ENCODE measurements around the gene ALDH1A2.

The ALDH1A2 gene

DNA sequence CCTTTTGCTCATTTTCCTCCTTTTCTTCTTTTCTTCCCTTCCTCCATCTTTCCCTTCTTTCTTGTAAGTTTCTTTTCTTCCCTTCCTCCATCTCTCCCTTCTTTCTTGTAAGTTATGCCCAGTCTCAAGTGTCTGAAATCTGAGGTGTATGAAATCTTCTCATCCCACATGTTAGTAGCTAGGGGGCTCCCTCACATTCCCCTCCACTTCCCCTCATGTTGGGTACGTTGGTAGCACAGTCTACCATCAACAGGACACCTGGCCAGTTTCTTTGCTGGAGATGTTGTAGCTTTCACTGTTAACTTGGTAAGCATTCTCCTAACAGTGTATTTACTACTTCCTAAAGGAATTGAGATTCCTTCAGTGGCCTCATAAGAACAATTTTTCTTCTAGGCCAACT lies 133.9 kb downstream of the ALDH1A2 start:
- no peak for DNase-seq

DNA sequence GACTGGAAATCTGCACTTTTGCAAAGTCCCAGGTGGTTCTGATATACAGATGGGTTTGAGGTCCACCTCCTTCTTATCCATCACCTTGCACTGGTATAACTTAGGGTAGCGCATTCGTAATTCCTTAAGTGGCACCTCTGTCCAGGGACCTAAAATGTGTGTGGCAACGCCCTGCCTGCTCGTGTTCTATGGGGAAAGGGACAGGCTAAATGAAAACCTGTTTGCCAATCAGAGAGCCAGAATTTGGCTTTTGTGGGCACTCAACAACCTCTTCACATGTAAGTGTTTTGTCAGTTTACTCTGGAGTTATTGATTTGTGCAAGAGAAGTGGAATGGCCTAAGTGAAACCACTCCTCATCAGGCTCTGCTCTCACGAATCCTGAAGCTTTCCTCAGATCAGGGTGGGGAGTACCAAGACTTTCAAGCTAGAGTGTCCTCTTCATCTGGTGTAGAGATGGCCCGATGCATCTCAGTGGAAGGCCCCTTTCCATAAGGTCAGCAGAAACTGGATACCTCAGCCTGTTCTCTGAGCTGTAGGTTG lies 138.3 kb downstream of the ALDH1A2 start:
- DNase-seq, result peak; percentile 89

DNA sequence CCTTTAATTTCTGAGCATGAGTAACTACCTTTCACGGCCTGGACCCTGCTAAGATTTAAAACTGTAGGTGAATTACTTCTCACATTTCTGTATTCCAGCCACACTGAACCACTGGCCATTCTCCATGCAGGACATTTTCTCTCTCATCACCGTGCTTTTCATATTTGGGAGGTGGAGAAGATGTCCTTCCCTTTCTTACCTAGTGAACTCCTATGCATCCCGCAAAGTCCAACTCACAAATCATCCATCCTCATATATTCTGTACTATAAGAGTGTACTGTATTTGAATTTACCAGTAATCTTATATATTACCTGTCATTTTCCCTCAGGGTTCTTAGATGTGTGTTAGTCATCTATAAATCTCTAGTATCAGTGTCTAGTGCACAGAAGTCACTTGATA lies 139.9 kb downstream of the ALDH1A2 start:
- DNase-seq, result no peak

DNA sequence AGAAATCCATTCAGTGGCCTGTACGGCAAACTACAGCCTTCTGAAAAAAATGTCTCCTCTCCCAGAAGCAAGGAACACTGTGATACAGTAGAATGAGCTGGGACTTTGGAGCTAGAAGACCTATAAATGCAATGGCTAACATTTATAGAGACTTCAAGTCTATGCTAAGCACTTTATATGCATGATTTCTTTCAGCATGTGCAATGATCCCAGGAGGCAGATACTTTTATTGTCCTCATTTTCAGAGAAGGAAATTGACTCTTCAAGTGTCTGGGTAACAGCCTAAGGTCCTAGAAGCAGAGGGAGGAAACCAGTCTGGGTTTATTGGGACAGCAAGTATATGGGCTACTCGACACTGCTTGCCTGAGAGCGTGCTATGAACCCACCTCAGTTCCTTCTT lies 140.9 kb downstream of the ALDH1A2 start:
- peak; percentile 20 for DNase-seq

GRCh38 chr15:57923750-57924149 lies 141.8 kb downstream of the ALDH1A2 start:
- DNase-seq, result no peak

DNA sequence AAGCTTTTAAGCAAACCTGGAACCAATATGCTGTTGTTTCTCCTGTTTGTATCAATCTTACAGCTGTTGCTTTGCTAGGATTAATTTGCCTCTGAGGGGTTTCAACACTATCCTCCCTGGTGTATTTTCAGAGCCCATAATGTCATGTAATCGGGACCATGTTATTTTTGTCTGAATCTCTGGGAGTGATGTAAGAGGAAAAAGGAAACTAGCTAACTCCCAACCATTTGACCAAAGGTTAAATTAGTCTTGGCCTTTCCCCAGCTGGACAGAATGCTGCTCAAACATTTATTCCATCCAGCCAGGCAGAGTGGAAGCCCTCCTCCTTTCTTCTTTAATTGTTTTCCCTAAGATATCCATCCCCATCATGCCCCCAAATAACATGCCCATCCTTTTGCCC lies 142.2 kb downstream of the ALDH1A2 start:
- DNase-seq, result no peak

DNA sequence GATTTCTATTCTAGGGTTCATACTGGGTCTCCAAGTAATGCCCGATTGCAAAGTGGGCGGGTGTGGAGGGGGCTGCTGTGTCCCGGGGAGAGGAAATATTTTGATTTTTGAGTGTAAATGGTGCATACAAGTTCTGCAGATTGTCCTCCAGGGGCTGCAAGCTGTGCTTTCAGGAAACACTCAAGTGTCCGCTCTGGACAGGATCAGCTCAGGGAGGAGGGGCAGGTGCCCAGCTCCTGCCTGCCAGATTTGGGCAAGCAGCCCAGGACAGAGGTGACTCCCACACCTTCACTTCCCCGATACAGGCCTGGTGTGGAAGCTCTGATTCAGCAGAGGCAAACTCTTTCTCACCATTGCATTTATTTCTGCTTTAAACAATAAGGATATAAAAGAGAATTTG lies 142.7 kb downstream of the ALDH1A2 start:
- no peak for DNase-seq

DNA sequence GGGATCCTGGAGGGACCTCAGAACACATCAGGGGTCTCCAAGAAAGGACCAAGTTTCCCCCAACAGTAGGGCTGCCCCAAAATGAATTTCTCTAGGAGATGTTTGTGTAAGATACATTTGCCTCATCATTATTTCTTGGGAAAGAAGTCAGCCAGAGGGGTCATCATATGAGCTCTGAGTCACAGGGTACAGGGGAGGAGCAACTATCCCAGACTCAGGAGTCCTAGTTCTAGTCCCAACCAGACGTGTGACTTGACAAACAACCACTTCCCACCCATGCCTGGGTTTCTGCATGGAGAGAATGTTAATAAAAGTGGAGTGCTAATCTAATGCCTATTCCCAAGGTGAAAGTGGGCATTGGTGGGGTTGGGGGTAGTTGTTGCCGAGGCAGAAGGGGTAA lies 144.1 kb downstream of the ALDH1A2 start:
- no peak for DNase-seq

DNA sequence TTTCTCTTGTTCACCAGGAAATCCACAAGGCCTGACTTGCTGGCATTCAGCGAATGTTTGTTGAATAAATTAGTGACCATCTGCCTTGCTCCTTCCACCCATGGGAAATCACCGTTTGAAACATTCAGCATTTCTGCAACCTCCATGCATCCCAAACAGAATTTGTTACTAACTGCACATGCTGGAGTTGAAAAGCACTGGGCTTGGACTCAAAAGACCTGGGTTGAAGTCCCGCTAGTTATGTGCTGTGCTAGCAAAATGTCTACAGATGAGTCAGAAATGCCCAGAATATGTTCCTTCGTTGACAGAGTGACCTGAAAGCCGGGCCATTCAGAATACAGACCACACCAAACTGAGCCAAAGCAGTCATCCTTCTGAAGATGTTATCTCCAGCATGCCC lies 144.6 kb downstream of the ALDH1A2 start:
- DNase-seq, result no peak

GRCh38 chr15:57919754-57920153 lies 145.8 kb downstream of the ALDH1A2 start:
- DNase-seq, result no peak

GRCh38 chr15:57917998-57918397 lies 147.5 kb downstream of the ALDH1A2 start:
- DNase-seq, result no peak

DNA sequence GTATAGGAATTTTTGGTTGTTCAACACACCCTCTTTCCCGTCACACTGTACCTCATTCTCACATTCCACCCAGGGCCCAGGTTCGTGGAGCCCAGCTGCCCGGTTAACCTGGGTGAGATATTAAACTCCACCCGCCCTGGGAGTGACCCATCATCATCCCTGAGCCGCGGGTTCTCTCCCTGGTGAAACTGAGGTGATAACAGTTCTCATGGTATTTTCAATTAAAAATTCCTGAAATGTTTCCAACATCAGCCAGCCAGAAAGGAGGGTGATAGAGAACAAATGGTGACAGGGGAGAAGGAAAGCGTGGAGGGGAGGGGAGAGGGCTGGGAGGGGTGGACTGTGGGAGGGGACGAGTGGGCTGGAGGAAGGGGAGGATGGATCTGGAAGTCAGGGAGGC lies 148.8 kb downstream of the ALDH1A2 start:
- DNase-seq, result no peak

- no peak for DNase-seq
Observed at GRCh38 chr15:57915827-57916531, 149.5 kb downstream of the ALDH1A2 start.

DNA sequence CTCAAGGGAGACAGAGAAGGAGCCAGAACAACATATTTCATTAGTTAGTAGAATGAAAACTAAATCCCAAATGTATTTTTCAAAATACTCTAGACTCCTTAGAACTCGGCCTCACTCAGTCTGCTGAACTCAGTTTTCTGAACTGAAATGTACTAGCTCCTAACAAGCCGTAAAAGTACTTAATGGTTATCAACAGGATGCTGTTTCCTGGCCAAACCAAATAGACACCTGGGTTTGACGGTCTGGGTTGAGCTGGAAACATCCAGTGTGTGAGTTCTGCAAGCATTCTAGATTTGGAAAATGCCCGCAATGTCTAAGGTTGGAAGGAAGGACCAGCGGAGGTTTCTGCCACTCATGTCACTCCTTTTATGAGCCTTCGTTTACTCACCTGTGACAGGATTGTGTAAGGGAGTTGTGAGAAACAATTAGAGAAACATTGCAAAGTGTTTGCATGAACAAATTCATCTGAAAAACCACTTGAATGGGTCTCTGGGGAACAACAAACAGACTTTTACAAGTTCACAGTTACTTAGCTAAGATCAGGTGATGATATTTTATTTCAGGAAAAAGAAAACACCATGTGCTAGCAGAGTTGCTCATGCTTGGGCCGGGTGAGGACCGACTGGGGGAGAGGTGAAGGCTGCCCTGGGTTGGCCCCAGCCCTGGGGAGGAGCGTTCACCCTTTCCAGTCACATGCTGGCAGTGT lies 151.0 kb downstream of the ALDH1A2 start:
- peak; percentile 3 for DNase-seq

DNA sequence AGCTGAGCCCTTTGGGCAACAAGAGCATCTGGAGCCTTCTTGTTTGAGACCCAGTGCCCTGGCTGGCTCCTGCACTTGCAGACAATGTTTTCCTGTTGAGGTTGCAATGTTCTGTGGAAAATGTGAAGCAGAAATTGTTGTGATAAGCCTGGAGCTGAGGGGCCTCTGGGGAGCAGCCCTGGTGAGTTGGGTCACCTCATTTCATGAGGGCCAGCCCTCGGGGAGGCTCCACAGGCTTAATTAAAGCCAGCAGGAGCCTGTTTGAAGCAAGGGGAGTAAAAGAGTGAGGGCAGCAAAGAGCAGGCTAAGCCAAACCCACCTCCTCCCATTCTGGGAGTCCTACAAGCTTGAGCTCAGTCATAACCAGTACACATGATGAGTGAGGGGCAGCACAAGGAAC lies 154.3 kb downstream of the ALDH1A2 start:
- no peak for DNase-seq

GRCh38 chr15:57910672-57911071 lies 154.8 kb downstream of the ALDH1A2 start:
- DNase-seq, result no peak

DNA sequence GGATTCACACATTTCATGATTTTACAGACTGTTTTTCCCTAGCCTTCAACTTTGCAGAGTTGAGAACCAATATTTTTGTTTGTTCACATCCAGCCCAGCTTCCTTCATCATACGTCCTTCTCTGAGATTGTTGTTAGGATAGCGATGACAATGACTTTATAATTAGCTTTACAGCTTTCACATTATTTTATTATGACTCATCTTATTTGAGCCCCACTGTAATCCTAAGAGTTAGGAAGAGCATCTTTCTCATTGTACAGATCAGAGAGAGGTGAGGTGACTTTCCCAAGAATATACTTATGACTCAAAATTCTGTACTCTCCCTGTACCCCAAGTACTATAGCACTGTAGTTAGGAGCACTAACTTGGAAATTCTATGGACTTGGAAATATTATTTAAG lies 156.1 kb downstream of the ALDH1A2 start:
- no peak for DNase-seq

GRCh38 chr15:57903626-57904025 lies 161.9 kb downstream of the ALDH1A2 start:
- no peak for DNase-seq
